ENCODE data around the gene NUCKS1. TPM values are rescaled to one million over a fixed set of nuclear protein-coding genes. Genes with fewer than 3 reads are reported as not detected.
A peak's percentile ranks its signal among the peaks of the same experiment; 100 is the strongest.

NUCKS1 gene
- total and polyA plus RNA-seq, 2 of the 4 experiments (the other 2 are of a cell fraction) = 37.9 to 103 TPM

- no peak overlapping the region for H2AK9ac ChIP-seq (replicated peaks; ENCODE audit: low read depth, low read length, poor library complexity)
- H2BK20ac ChIP-seq (ENCODE audit: low read depth, low read length) = no peak overlapping the region
- peaks cover 6% of the 10 kb centered on the region for H3K9me1 ChIP-seq (ENCODE audit: insufficient read depth, low read length)
- H3K9ac ChIP-seq (ENCODE audit: low read depth, low read length) = peak overlapping the region; percentile 9; the same call in 1 of the 2 replicates
- 0 out of 2 replicates have a peak, but pooled peaks cover 1% of the 10 kb centered on the region for H3K36me3 ChIP-seq (ENCODE audit: control insufficient read depth, insufficient read depth, low read length)
- no peak overlapping the region for H2BK15ac ChIP-seq (ENCODE audit: low read depth, low read length)
- WGBS, 2 experiments (ENCODE audit: extremely low coverage in 2 of 2, insufficient read length in 1 of 2) = no CpG with 5 or more reads among the region's 5 CpGs
- BruUV-seq (replicated peaks) = no TSS peak
- no peaks in the 10 kb centered on the region for H3K9me3 ChIP-seq (ENCODE audit: control insufficient read depth, insufficient read depth, low read length)
- dilution Hi-C loops (cut with HindIII; ENCODE audit: low sequenced_read_pairs, unreplicated experiment) = no loop called here
- H4K8ac ChIP-seq (ENCODE audit: low read depth in 2 of 2, low read length in 2 of 2) = no peak overlapping the region
- H3K27me3 ChIP-seq (ENCODE audit: control insufficient read depth, insufficient read depth, low read length) = no peaks in the 10 kb centered on the region
- H3K4me3 ChIP-seq (ENCODE audit: insufficient read depth, low read depth, low read length) = no peak overlapping the region
- no peak overlapping the region for H4K5ac ChIP-seq (ENCODE audit: low read depth, low read length)
- CTCF ChIA-PET = interaction anchor here (0.5 to 1.0 kb wide), 4 partner anchors 18 to 155 kb away, joined by 3 to 4 read pairs (median 3); no protein-coding TSS in a partner anchor
- peaks cover 61% of the 10 kb centered on the region for H4K20me1 ChIP-seq (ENCODE audit: insufficient read depth, low read length)
- H2BK5ac ChIP-seq (ENCODE audit: low read depth, low read length, poor library complexity, severe bottlenecking) = peak overlapping the region; percentile 33
- in situ Hi-C loops (cut with MboI; ENCODE audit: low sequenced_read_pairs) = no loop called here
- no peak overlapping the region for H2AK5ac ChIP-seq (ENCODE audit: low read depth, low read length)
- peaks cover 0 to 25% of the 10 kb centered on the region in 2 experiments; a peak in 3 of 4 replicates for H3K79me1 ChIP-seq (ENCODE audit: low read depth in 1 of 2, low read length in 2 of 2)
- no peak overlapping the region for H2AFZ ChIP-seq (replicated peaks; ENCODE audit: low read length, poor library complexity)
- H3K4me1 ChIP-seq (ENCODE audit: control insufficient read depth, insufficient read depth, low read length) = no peaks in the 10 kb centered on the region; the same call in 1 of the 2 replicates
- no peak overlapping the region for H3K4ac ChIP-seq (ENCODE audit: low read depth, low read length)
- H3K14ac ChIP-seq (replicated peaks; ENCODE audit: low read depth, low read length) = 0 out of 2 replicates have a peak overlapping the region, but pooled peaks have one; percentile 5
- ATAC-seq (ENCODE audit: low read depth) (no peak), DNase-seq (no peak)
- no peak overlapping the region for H2BK120ac ChIP-seq (ENCODE audit: low read depth, low read length)
- H3K27ac ChIP-seq (ENCODE audit: insufficient read depth, low read length) = no peak overlapping the region
- no peak overlapping the region for H3K56ac ChIP-seq (ENCODE audit: extremely low read depth, insufficient read depth, low read length)
- H3K4me2 ChIP-seq (ENCODE audit: low read depth, low read length) = peak overlapping the region; percentile 79
- POLR2A ChIA-PET (ENCODE audit: unreplicated experiment) = no interaction called here
- H3K23ac ChIP-seq (ENCODE audit: low read depth, low read length) = peak overlapping the region; percentile 54; the same call in 1 of the 2 replicates
- H4K91ac ChIP-seq (ENCODE audit: insufficient read depth, low read depth, low read length) = no peak overlapping the region
- intact Hi-C loops (cut with micrococcal nuclease) = no loop called here
- H3K18ac ChIP-seq (ENCODE audit: low read depth, low read length) = no peak overlapping the region
- TF ChIP-seq FOS (IDR thresholded peaks at IDR 0.05; ENCODE audit: low read depth, low read length) = no peak
- TF ChIP-seq POLR2A (IDR thresholded peaks at IDR 0.05; ENCODE audit: low read depth, low read length) = no peak
- no peak for TF ChIP-seq NFE2L2 (IDR thresholded peaks at IDR 0.05; ENCODE audit: low read depth, low read length)
- TF ChIP-seq, protein P1, sequence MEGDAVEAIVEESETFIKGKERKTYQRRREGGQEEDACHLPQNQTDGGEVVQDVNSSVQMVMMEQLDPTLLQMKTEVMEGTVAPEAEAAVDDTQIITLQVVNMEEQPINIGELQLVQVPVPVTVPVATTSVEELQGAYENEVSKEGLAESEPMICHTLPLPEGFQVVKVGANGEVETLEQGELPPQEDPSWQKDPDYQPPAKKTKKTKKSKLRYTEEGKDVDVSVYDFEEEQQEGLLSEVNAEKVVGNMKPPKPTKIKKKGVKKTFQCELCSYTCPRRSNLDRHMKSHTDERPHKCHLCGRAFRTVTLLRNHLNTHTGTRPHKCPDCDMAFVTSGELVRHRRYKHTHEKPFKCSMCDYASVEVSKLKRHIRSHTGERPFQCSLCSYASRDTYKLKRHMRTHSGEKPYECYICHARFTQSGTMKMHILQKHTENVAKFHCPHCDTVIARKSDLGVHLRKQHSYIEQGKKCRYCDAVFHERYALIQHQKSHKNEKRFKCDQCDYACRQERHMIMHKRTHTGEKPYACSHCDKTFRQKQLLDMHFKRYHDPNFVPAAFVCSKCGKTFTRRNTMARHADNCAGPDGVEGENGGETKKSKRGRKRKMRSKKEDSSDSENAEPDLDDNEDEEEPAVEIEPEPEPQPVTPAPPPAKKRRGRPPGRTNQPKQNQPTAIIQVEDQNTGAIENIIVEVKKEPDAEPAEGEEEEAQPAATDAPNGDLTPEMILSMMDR (conservative IDR thresholded peaks at IDR 0.05; ENCODE audit: low read depth, low read length) = no peak
- TF ChIP-seq RFX5 (IDR thresholded peaks at IDR 0.05; ENCODE audit: low read depth, low read length) = no peak
- TF ChIP-seq, protein P2, sequence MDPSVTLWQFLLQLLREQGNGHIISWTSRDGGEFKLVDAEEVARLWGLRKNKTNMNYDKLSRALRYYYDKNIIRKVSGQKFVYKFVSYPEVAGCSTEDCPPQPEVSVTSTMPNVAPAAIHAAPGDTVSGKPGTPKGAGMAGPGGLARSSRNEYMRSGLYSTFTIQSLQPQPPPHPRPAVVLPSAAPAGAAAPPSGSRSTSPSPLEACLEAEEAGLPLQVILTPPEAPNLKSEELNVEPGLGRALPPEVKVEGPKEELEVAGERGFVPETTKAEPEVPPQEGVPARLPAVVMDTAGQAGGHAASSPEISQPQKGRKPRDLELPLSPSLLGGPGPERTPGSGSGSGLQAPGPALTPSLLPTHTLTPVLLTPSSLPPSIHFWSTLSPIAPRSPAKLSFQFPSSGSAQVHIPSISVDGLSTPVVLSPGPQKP (IDR thresholded peaks at IDR 0.05; ENCODE audit: borderline replicate concordance, low read depth, low read length) = no peak
- no peak for TF ChIP-seq CEBPB (IDR thresholded peaks at IDR 0.05; ENCODE audit: low read depth, low read length)
- no peak for TF ChIP-seq SMC3 (IDR thresholded peaks at IDR 0.05; ENCODE audit: low read depth, low read length)
- no peak for TF ChIP-seq MAFK (IDR thresholded peaks at IDR 0.05; ENCODE audit: low read depth, low read length)
- no peak for TF ChIP-seq BHLHE40 (IDR thresholded peaks at IDR 0.05; ENCODE audit: low read depth, low read length)
- TF ChIP-seq RCOR1 (IDR thresholded peaks at IDR 0.05; ENCODE audit: insufficient replicate concordance, low read length) = no peak
- TF ChIP-seq MAZ (IDR thresholded peaks at IDR 0.05; ENCODE audit: borderline replicate concordance, low read depth, low read length) = no peak
- TF ChIP-seq RAD21 (IDR thresholded peaks at IDR 0.05; ENCODE audit: low read length) = no peak
- no peak for TF ChIP-seq CHD1 (IDR thresholded peaks at IDR 0.05; ENCODE audit: low read depth, low read length)
- no peak for TF ChIP-seq MXI1 (IDR thresholded peaks at IDR 0.05; ENCODE audit: borderline replicate concordance, low read depth, low read length)
These were observed 3.1 kb downstream of the NUCKS1 start for GRCh38 chr1:205746757-205747412.

All from IMR-90 (cell line).